Measurements from ENCODE around the gene CSMD2. TPM values are rescaled to one million over a fixed set of nuclear protein-coding genes. Genes with fewer than 3 reads are reported as not detected.

The CSMD2 gene
- total RNA-seq, 1 experiment from 2014 or later = not detected

DNA sequence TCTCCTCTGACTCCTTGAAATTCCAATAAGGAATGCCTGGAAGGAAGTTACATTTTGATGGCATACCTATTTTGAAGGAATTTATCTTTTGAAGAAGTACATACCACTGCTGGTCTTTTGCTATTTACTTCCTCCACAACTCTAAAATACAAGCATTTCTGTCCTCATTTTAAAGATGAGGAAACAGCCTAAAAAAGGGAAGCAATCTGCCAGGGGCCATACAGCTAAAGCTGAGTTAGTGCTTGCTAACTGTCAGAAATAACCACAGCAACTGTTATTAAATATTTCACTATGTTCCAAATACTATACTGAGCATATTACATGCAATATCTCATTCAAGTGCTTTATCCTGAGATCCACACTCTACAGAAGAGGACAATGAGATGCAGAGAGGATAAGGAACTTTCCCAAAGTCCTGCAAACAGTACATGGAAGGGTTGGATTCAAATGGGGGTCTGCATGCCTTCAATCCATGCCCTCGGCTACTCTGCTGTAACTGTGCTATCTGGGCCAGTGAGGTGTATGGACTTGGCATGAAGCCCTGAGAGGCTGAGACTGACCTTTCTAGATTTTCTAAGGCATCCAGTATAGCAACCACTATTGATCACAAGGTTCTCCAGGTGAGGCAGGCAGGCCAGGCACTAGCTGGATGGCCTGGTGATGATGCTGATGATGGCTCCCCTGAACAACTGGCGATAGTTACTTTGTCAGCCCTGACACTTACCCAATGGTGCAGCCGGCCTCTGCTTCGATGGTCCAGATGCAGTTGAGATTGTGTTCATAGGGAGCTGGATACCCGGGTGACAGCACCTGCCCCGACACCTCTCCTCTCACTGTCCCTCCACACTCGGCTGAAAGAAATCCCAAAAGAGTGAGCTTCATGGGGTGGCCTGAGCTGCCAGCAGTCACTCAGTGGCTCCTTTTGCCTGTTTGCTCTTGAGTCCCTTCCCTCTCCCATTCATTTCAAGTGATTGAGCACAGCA lies 472.5 kb downstream of the CSMD2 start:
- peaks cover 62% of the 10 kb centered on the region for H3K27me3 ChIP-seq (ENCODE audit: insufficient read depth, low read depth)
- CTCF ChIA-PET = no interaction called here
- H3K4me2 ChIP-seq = no peak overlapping the region
- TF ChIP-seq EZH2 (IDR thresholded peaks at IDR 0.05; ENCODE audit: low read depth) = no peak
- TF ChIP-seq, protein P1, sequence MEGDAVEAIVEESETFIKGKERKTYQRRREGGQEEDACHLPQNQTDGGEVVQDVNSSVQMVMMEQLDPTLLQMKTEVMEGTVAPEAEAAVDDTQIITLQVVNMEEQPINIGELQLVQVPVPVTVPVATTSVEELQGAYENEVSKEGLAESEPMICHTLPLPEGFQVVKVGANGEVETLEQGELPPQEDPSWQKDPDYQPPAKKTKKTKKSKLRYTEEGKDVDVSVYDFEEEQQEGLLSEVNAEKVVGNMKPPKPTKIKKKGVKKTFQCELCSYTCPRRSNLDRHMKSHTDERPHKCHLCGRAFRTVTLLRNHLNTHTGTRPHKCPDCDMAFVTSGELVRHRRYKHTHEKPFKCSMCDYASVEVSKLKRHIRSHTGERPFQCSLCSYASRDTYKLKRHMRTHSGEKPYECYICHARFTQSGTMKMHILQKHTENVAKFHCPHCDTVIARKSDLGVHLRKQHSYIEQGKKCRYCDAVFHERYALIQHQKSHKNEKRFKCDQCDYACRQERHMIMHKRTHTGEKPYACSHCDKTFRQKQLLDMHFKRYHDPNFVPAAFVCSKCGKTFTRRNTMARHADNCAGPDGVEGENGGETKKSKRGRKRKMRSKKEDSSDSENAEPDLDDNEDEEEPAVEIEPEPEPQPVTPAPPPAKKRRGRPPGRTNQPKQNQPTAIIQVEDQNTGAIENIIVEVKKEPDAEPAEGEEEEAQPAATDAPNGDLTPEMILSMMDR (conservative IDR thresholded peaks at IDR 0.05) = no peak
- H3K79me2 ChIP-seq (ENCODE audit: low read depth) = no peaks in the 10 kb centered on the region
- no TSS peak for BruUV-seq (replicated peaks)
- no peaks in the 10 kb centered on the region for H3K4me1 ChIP-seq (replicated peaks; ENCODE audit: insufficient read depth)
- no peak overlapping the region for H3K27ac ChIP-seq
- H4K20me1 ChIP-seq (ENCODE audit: insufficient read depth) = no peaks in the 10 kb centered on the region
- intact Hi-C loops (cut with micrococcal nuclease; ENCODE audit: unreplicated experiment) = no loop called here
- no peak overlapping the region for H3K4me3 ChIP-seq
- H2AFZ ChIP-seq = no peak overlapping the region
- no peaks in the 10 kb centered on the region for H3K36me3 ChIP-seq (ENCODE audit: low read depth)
- POLR2A ChIA-PET (ENCODE audit: unreplicated experiment) = no interaction called here
- H3K9me2 ChIP-seq (ENCODE audit: insufficient read depth) = no peaks in the 10 kb centered on the region
- DNase-seq = no peak
- no peaks in the 10 kb centered on the region for H3K9me3 ChIP-seq (ENCODE audit: insufficient read depth, low read depth)
- H3F3A ChIP-seq (ENCODE audit: insufficient read depth, low read depth) = no peaks in the 10 kb centered on the region

DNA sequence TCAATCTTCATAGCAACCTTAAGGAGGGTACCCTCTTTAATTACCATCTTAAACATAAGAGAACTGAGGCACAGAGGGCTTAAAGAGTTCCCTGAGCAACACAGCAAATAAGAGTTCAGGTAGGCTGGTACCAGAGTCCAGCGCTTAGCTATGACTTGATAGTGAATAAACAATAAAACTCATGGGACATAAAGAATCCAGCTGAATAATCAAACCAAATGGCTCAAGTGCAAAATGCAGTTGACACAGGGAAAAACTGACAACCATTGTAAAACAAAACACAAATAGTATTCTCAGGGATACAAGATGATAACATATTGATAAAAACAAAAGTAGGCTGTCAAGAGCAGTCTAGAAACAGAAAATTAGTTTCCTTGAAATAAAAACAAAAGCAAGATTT lies 478.0 kb downstream of the CSMD2 start:
- intact Hi-C loops (cut with micrococcal nuclease; ENCODE audit: unreplicated experiment) = no loop called here
- no TSS peak for BruUV-seq (replicated peaks)
- no peaks in the 10 kb centered on the region for H3F3A ChIP-seq (ENCODE audit: insufficient read depth, low read depth)
- peaks cover 67% of the 10 kb centered on the region for H3K27me3 ChIP-seq (ENCODE audit: insufficient read depth, low read depth)
- H3K4me3 ChIP-seq = no peak overlapping the region
- H3K9me3 ChIP-seq (ENCODE audit: insufficient read depth, low read depth) = no peaks in the 10 kb centered on the region
- ChIA-PET CTCF (no interaction called here), POLR2A (ENCODE audit: unreplicated experiment) (no interaction called here)
- H3K9me2 ChIP-seq (ENCODE audit: insufficient read depth) = no peaks in the 10 kb centered on the region
- no peaks in the 10 kb centered on the region for H3K79me2 ChIP-seq (ENCODE audit: low read depth)
- 0 out of 2 replicates have a peak, but pooled peaks cover 2% of the 10 kb centered on the region for H4K20me1 ChIP-seq (ENCODE audit: insufficient read depth)
- DNase-seq = no peak
- no peak overlapping the region for H3K4me2 ChIP-seq
- no peaks in the 10 kb centered on the region for H3K4me1 ChIP-seq (replicated peaks; ENCODE audit: insufficient read depth)
- H3K36me3 ChIP-seq (ENCODE audit: low read depth) = no peaks in the 10 kb centered on the region
- TF ChIP-seq, protein P1 (conservative IDR thresholded peaks at IDR 0.05) = no peak
- TF ChIP-seq EZH2 (IDR thresholded peaks at IDR 0.05; ENCODE audit: low read depth) = no peak
- H3K27ac ChIP-seq = no peak overlapping the region
- no peak overlapping the region for H2AFZ ChIP-seq

DNA sequence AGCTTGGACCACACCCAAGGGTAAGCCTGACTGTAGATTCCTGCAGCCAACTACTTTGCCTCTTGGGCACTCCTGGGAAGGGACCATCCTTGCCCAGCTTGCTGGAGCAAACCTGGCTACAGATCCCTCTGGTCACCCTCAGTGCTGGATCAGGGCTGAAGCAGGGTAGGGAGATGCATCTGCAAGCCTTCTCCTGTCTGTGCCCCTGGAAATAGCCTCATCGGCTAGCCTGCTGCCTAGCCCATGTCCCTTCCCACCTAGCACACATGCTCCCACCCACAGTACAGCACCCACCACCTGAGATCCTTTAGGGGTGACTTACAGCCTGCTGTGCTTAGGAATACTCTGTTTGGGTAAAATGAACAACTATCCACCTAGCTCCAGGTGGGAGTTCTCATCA lies 478.5 kb downstream of the CSMD2 start:
- no peak overlapping the region for H3K4me2 ChIP-seq
- H3K27me3 ChIP-seq (ENCODE audit: insufficient read depth, low read depth) = peaks cover 62% of the 10 kb centered on the region
- no TSS peak for BruUV-seq (replicated peaks)
- TF ChIP-seq EZH2 (IDR thresholded peaks at IDR 0.05; ENCODE audit: low read depth) = no peak
- TF ChIP-seq, protein P1 (conservative IDR thresholded peaks at IDR 0.05) = no peak
- H3K79me2 ChIP-seq (ENCODE audit: low read depth) = no peaks in the 10 kb centered on the region
- DNase-seq = no peak
- H3F3A ChIP-seq (ENCODE audit: insufficient read depth, low read depth) = no peaks in the 10 kb centered on the region
- no peak overlapping the region for H2AFZ ChIP-seq
- no peaks in the 10 kb centered on the region for H3K9me2 ChIP-seq (ENCODE audit: insufficient read depth)
- H3K4me1 ChIP-seq (replicated peaks; ENCODE audit: insufficient read depth) = no peaks in the 10 kb centered on the region
- CTCF ChIA-PET = no interaction called here
- H3K4me3 ChIP-seq = no peak overlapping the region
- POLR2A ChIA-PET (ENCODE audit: unreplicated experiment) = no interaction called here
- no peaks in the 10 kb centered on the region for H3K9me3 ChIP-seq (ENCODE audit: insufficient read depth, low read depth)
- 0 out of 2 replicates have a peak, but pooled peaks cover 3% of the 10 kb centered on the region for H4K20me1 ChIP-seq (ENCODE audit: insufficient read depth)
- no peak overlapping the region for H3K27ac ChIP-seq
- intact Hi-C loops (cut with micrococcal nuclease; ENCODE audit: unreplicated experiment) = no loop called here
- H3K36me3 ChIP-seq (ENCODE audit: low read depth) = no peaks in the 10 kb centered on the region

All from PC-9 (cell line).